ENCODE measurements around the gene EXOSC7.

DNA sequence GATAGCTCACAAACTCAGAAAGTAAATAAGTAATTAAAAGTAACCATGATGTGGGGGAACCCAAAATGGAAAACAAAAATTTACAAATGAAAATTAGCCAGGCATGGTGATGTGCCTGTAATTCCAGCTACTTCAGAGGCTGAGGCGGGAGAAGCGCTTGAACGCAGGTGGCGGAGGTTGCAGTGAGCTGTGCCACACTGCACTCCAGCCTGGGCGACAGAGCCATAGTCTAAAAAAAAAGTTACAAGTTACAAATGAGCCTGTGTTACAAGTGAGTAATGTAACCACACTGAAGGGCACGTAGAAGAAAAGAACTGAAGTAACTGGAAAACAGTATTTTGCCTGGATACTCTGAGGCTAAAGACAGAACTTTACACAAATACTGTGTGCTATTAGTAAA is 11.3 kb downstream of the EXOSC7 start:
- TF ChIP-seq TAF1 (IDR thresholded peaks at IDR 0.05; ENCODE audit: low read depth) (no peak), CEBPB (IDR thresholded peaks at IDR 0.05) (no peak), CREB1 (IDR thresholded peaks at IDR 0.05; ENCODE audit: low read depth) (no peak), FOXM1 (IDR thresholded peaks at IDR 0.05; ENCODE audit: borderline replicate concordance, low read depth) (no peak), EP300 (IDR thresholded peaks at IDR 0.05; ENCODE audit: borderline replicate concordance) (no peak), RAD21 (IDR thresholded peaks at IDR 0.05; ENCODE audit: low read depth) (no peak), YY1 (IDR thresholded peaks at IDR 0.05; ENCODE audit: low read depth) (no peak), USF1 (IDR thresholded peaks at IDR 0.05) (no peak)
